Hepatocyte (in vitro differentiated cells): ENCODE measurements around the gene FAM13C. TPM values are rescaled to one million over a fixed set of nuclear protein-coding genes. Genes with fewer than 3 reads are reported as not detected.
"Not testable (repeated sequence)": the region's sequence is repeated elsewhere in the genome, so short reads cannot be mapped to it uniquely, and the experiment has no call there.

ENCODE experiments used
- DNase-seq: peaks from one replicate; pipeline ENCODE4 v3.0.0-alpha.2; 2016; ENCODE audit warnings: low spot score
- H2AFZ ChIP-seq: fragments of 200-600 bp; sonication (generic); 2 replicates; pipeline ENCODE4 v1.6.0; 2016; ENCODE audit warnings: antibody characterized with exemption, mild to moderate bottlenecking
- H3K27ac ChIP-seq: fragments of 200-600 bp; sonication (generic); 2 replicates; pipeline ENCODE4 v1.5.1; 2016; ENCODE audit warnings: mild to moderate bottlenecking
- H3K27me3 ChIP-seq: fragments of 200-600 bp; sonication (generic); 2 replicates; pipeline ENCODE4 v1.6.1; 2016
- H3K36me3 ChIP-seq: fragments of 200-600 bp; sonication (generic); replicated peaks from 2 replicates; pipeline ENCODE4 v1.5.1; 2016; ENCODE audit warnings: low read depth; ENCODE audit not compliant: insufficient read depth
- H3K4me1 ChIP-seq: fragments of 200-600 bp; sonication (generic); 2 replicates; pipeline ENCODE4 v1.5.1; 2016; ENCODE audit warnings: mild to moderate bottlenecking, moderate library complexity; ENCODE audit not compliant: insufficient read depth
- H3K4me2 ChIP-seq: fragments of 200-600 bp; sonication (generic); 2 replicates; pipeline ENCODE4 v1.6.0; 2016
- H3K4me3 ChIP-seq: fragments of 200-600 bp; sonication (generic); 2 replicates; pipeline ENCODE4 v1.5.1; 2016; ENCODE audit warnings: mild to moderate bottlenecking
- H3K79me2 ChIP-seq: fragments of 200-600 bp; sonication (generic); 2 replicates; pipeline ENCODE4 v1.6.0; 2017; ENCODE audit warnings: mild to moderate bottlenecking
- H3K9me2 ChIP-seq: fragments of 200-600 bp; sonication (generic); replicated peaks from 2 replicates; pipeline ENCODE4 v1.6.0; 2017; ENCODE audit warnings: mild to moderate bottlenecking; ENCODE audit not compliant: insufficient read depth
- H3K9me3 ChIP-seq: fragments of 200-600 bp; sonication (generic); 2 replicates; pipeline ENCODE4 v1.5.1; 2016; ENCODE audit warnings: low read depth, mild to moderate bottlenecking
- H4K20me1 ChIP-seq: fragments of 200-600 bp; sonication (generic); 2 replicates; pipeline ENCODE4 v1.6.0; 2016; ENCODE audit warnings: mild to moderate bottlenecking; ENCODE audit not compliant: insufficient read depth, poor library complexity, severe bottlenecking
- CTCF ChIP-seq: fragments of 200-600 bp; sonication (generic); IDR thresholded peaks from 2 replicates; pipeline ENCODE4 v1.5.1; 2016; ENCODE audit warnings: antibody characterized with exemption, mild to moderate bottlenecking; ENCODE audit not compliant: poor library complexity
- EZH2 ChIP-seq: fragments of 200-600 bp; sonication (generic); IDR thresholded peaks from 2 replicates; pipeline ENCODE4 v1.6.1; 2016; ENCODE audit warnings: antibody characterized with exemption, mild to moderate bottlenecking, borderline replicate concordance
- EZH2phosphoT487 ChIP-seq: fragments of 200-600 bp; sonication (generic); IDR thresholded peaks from one replicate; pipeline ENCODE4 v1.6.1; 2018; ENCODE audit warnings: antibody characterized with exemption, mild to moderate bottlenecking, low read depth, moderate library complexity; ENCODE audit not compliant: unreplicated experiment, severe bottlenecking
- WGBS: methylation state at CpG from one replicate; pipeline ENCODE4 v1.1.6; 2016; ENCODE audit warnings: low lambda C conversion rate; ENCODE audit errors: missing lambda C conversion rate; 5-methylcytosine and 5-hydroxymethylcytosine counted together
- polyA plus RNA-seq: library from polyadenylated mRNA; unstranded; fragments of >200 nt; fragmentation: Nextera tagmentation; extraction: Ambion mirVana; gene quantifications from 2 replicates; pipeline ENCODE4 v1.2.1, GENCODE V29; 2016
- total RNA-seq: library from RNA; depleted of rRNA; stranded (reverse); fragments of >200 nt; gene quantifications from 2 replicates; pipeline ENCODE4 v1.2.3, GENCODE V29; 2014

Gene FAM13C
- total and polyA plus RNA-seq, 2 experiments from 2014 or later = 2.2 to 3.1 TPM

GRCh38 chr10:59234194-59234593 lies 128.2 kb downstream of the FAM13C start:
- Histone ChIP-seq H3K36me3 (no peaks in the 10 kb centered on the region), H3K4me1 (no peaks in the 10 kb centered on the region), H3K27me3 (no peaks in the 10 kb centered on the region), H2AFZ (no peak overlapping the region), H3K79me2 (no peaks in the 10 kb centered on the region), H3K27ac (no peak overlapping the region), H4K20me1 (no peaks in the 10 kb centered on the region), H3K4me2 (no peak overlapping the region), H3K9me3 (no peaks in the 10 kb centered on the region), H3K9me2 (no peaks in the 10 kb centered on the region), H3K4me3 (no peak overlapping the region)
- TF ChIP-seq EZH2 (no peak), CTCF (no peak)
- DNase-seq = no peak
- 64% methylated on average over 3 of the region's 3 CpGs for WGBS

DNA sequence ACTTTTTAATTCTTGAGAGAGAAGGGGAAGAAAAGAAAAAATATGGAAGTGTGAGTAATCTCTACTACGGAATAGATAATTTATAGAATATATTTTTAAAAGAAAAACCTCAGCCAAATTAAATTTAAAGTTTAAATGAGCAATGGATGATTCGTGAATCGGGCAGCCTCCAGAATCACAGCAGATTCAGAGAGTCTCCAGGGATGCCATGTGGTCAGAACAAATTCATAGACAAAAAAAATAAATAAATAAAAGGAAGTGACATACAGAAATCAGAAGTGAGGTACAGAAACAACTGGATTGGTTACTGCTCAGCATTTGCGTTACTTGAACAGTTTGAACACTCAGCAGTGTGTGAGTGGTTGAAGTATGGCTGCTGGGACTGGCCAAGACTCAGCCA lies 132.9 kb downstream of the FAM13C start:
- no peak for DNase-seq
- no peak overlapping the region for H3K4me3 ChIP-seq
- no peaks in the 10 kb centered on the region for H3K36me3 ChIP-seq
- 97% methylated on average over 4 of the region's 4 CpGs for WGBS
- TF ChIP-seq EZH2phosphoT487 (no peak), EZH2 (no peak), CTCF (no peak)
- H3K27ac ChIP-seq = no peak overlapping the region
- H3K4me1 ChIP-seq = no peaks in the 10 kb centered on the region
- no peaks in the 10 kb centered on the region for H3K79me2 ChIP-seq
- no peaks in the 10 kb centered on the region for H4K20me1 ChIP-seq
- no peaks in the 10 kb centered on the region for H3K9me3 ChIP-seq
- no peaks in the 10 kb centered on the region for H3K27me3 ChIP-seq
- H3K9me2 ChIP-seq = no peaks in the 10 kb centered on the region
- H3K4me2 ChIP-seq = no peak overlapping the region
- no peak overlapping the region for H2AFZ ChIP-seq

DNA sequence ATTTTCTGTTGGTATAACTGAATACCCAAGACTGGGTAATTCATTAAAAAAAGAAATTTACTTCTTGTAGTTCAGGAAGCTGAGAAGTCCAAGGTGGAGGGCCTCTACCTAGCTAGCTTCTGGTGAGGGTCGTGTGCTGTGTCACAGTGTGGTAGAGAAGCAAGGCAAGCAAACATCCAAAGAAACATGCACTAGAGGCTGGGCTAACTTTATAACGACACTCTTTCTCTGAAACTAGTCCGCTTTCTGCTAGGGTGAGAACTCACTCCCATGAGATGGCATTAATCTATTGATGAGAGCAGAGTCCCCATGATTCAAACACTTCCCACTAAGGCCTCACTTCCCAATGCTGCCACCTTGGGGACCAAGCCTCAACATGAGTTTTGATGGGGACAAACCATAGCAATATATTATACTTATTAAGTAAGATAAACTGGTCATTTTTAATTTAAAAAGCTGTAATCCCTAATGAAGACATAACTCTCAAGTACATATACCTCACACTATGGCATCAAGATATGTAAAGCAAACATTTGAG lies 135.1 kb downstream of the FAM13C start:
- no peaks in the 10 kb centered on the region for H4K20me1 ChIP-seq
- H3K9me3 ChIP-seq = no peaks in the 10 kb centered on the region
- no peaks in the 10 kb centered on the region for H3K9me2 ChIP-seq
- no peaks in the 10 kb centered on the region for H3K36me3 ChIP-seq
- TF ChIP-seq EZH2 (no peak), EZH2phosphoT487 (no peak), CTCF (no peak)
- no peak overlapping the region for H3K4me3 ChIP-seq
- H3K79me2 ChIP-seq = no peaks in the 10 kb centered on the region
- H3K4me2 ChIP-seq = no peak overlapping the region
- 90% methylated on average over 3 of the region's 3 CpGs for WGBS
- no peaks in the 10 kb centered on the region for H3K4me1 ChIP-seq
- H2AFZ ChIP-seq = no peak overlapping the region
- no peaks in the 10 kb centered on the region for H3K27me3 ChIP-seq
- no peak for DNase-seq
- H3K27ac ChIP-seq = no peak overlapping the region

GRCh38 chr10:59225211-59225610 lies 137.1 kb downstream of the FAM13C start:
- no peaks in the 10 kb centered on the region for H3K9me2 ChIP-seq
- no peaks in the 10 kb centered on the region for H3K79me2 ChIP-seq
- no peaks in the 10 kb centered on the region for H3K27me3 ChIP-seq
- H3K4me2 ChIP-seq = no peak overlapping the region
- no peak for TF ChIP-seq EZH2
- no peak for TF ChIP-seq CTCF
- no peak for TF ChIP-seq EZH2phosphoT487
- DNase-seq = no peak
- H3K27ac ChIP-seq = no peak overlapping the region
- no peak overlapping the region for H2AFZ ChIP-seq
- no peaks in the 10 kb centered on the region for H4K20me1 ChIP-seq
- H3K4me1 ChIP-seq = no peaks in the 10 kb centered on the region
- no peaks in the 10 kb centered on the region for H3K36me3 ChIP-seq
- no peak overlapping the region for H3K4me3 ChIP-seq
- no peaks in the 10 kb centered on the region for H3K9me3 ChIP-seq

DNA sequence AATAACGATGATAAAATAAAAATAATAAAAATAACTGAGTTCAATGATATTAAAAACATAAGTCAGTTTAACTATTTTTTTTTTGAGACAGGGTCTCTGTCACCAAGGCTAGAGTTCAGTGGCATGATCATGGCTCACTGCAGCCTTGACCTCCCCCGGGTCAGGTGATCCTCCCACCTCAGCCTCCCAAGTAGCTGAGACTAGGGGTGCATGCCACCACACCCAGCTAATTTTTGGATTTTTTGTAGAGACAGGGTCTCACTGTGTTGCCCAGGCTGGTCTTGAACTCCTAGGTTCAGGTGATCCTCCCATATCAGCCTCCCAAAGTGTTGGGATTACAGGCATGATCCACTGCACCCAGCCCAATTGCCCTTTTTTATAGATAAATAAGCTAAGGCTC lies 138.8 kb downstream of the FAM13C start:
- H3K36me3 ChIP-seq, H4K20me1 ChIP-seq, H3K27ac ChIP-seq, H3K79me2 ChIP-seq, H3K4me3 ChIP-seq, H2AFZ ChIP-seq, H3K27me3 ChIP-seq, DNase-seq, H3K9me2 ChIP-seq, H3K9me3 ChIP-seq, H3K4me2 ChIP-seq, H3K4me1 ChIP-seq: not testable (repeated sequence)
- WGBS = 97% methylated on average over 2 of the region's 2 CpGs
